Stimulated activated CD8-positive, alpha-beta memory T cell treated with anti-CD3 and anti-CD28 coated beads, Interleukin-4, amount 100 ng/mL, for 48 hours (primary cell): ENCODE measurements around the gene HSP90AB1.

Experiments
- DNase-seq: peaks from one replicate; pipeline ENCODE4 v3.0.0-alpha.2; 2020

Gene HSP90AB1

GRCh38 chr6:44255871-44256774 is 9.2 kb downstream of the HSP90AB1 start:
- peak; percentile 49 for DNase-seq

DNA sequence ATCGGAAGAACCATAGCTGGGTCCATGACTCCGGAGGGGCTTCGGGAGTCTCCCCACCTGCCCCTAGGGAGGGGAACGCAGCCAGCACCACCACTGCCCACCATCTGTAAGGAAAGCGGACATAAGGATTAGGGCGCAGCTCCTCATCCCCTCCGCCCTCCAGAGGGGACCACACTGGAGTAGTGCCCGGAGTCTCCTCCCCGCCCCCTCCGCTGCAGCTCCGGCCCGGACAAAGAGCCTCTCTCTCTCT is 9.8 kb downstream of the HSP90AB1 start:
- no peak for DNase-seq

GRCh38 chr6:44257025-44257752 is 10.3 kb downstream of the HSP90AB1 start, which contains the start of gene SLC35B2:
TSS of gene SLC35B2 (minus strand) at chr6:44257528. CDS start at chr6:44257410, 118 bp downstream.
- DNase-seq, result peak; percentile 76

DNA sequence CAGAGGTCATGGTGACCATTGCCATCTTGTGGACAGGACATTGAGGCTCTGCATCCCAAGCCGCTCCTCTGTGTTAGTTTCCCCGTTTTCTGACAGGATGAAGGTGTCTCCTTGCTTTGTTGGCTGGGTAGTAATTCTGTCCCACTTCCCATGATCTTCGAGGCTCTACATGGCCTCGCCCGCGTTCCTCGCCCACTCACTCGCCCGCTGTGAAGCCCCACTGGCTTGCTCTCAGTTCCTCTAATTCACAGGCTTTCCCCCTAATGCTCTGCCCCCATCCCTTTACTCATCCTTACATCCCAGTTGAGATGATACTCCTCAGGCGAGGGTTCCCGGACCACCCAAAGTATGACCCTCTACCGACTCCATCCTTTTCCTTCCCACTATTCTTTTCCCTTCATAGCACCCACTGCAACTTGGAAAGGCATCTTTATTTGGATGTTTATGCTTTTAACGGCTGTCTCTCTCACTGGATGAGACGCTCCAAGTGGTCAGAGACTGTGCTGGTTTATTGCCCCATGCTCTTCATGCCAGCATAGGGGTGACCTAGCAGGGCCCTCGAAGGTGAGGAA is 10.9 kb downstream of the HSP90AB1 start:
- no peak for DNase-seq

GRCh38 chr6:44258325-44258863 is 11.5 kb downstream of the HSP90AB1 start:
- DNase-seq, result no peak

- no peak for DNase-seq
Observed at GRCh38 chr6:44258921-44259320, 12.0 kb downstream of the HSP90AB1 start.

DNA sequence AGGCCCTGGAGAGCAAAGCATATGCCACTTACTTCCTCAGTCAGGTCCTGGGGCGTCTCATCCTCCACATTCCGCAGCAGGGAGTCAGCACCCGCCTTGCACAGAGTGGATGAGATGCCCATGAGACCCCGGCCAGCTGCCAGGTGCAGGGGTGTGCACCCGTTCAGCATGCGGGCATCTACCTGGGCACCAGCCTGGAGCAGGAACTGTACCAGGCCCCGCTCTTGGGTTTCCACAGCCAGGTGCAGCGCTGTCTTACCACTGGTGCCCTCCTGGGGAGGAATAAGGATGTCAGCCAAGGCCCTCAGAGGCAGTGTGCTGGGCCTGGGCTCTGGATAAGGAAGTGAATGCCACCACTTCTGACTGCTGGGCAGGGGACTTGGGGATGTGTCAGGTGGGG is 13.1 kb downstream of the HSP90AB1 start:
- DNase-seq, result no peak

GRCh38 chr6:44260451-44261297 is 13.8 kb downstream of the HSP90AB1 start:
- DNase-seq, result no peak

DNA sequence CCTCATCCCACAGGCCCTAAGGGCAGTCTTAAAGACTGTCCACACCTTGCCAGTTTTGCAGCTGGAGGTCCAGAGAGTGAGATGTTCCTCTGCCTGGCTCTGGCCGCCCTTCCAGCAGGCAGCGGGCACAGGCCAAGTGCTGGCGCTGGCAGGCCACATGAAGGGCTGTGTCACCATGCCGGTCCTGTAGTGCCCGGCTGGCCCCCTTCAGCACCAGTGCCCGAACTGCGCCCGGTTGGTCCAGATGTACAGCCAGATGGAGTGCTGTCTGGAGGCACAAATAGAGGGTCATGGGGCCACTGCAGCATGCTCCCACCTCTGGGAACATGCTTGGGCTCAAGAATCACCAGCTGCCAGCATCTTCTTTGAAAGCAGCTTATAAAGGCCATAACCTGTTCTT is 14.7 kb downstream of the HSP90AB1 start:
- no peak for DNase-seq

- DNase-seq, result no peak
Observed at GRCh38 chr6:44262467-44263353, 15.8 kb downstream of the HSP90AB1 start.

GRCh38 chr6:44263354-44264100 is 16.6 kb downstream of the HSP90AB1 start:
- DNase-seq, result peak; percentile 57

GRCh38 chr6:44264154-44265006 is 17.5 kb downstream of the HSP90AB1 start:
- DNase-seq, result peak; percentile 53

DNA sequence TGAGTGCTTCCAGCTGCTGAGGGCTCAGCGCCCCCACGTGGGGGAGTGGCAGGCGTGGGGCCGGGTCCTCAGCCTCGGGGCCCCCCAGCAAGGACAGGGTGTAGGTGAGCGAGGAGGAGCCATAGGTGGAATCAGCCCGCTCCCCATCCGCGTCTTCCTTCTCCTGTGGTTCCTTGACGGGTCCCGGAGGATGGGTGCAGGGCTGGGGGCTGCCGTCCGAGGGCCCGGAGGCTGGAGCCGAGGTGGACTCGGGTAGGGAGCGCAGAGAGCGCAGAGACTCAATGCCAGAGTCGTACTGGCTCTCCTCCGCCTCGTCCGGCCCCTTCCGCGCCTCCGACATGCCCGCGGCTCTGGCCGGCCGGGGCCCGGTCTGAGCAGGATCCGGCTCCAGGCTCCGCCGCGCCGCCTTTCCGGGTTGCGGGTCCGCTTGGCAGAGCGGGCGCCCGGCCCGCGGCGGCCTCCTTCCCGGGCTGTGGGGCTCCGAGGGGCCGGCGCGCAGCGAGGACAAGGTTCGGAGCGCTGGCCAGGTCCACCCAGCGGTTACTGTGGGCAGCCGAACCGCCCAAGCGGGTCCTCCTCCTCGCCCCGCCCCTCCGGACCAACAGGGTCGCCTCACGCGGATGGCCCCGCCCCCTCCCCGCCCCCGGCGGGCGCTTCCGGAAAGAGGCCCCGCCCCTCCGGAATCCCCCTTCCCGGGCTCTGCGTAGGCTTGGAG is 18.3 kb downstream of the HSP90AB1 start, which contains the start of gene NFKBIE:
Gene NFKBIE, minus strand, starts transcription at position 545 of the 715 bp plus-strand sequence. Its CDS starts 205 bp downstream, at position 340.
- peak; percentile 99 for DNase-seq

GRCh38 chr6:44265722-44266233 is 18.9 kb downstream of the HSP90AB1 start:
- DNase-seq, result no peak

DNA sequence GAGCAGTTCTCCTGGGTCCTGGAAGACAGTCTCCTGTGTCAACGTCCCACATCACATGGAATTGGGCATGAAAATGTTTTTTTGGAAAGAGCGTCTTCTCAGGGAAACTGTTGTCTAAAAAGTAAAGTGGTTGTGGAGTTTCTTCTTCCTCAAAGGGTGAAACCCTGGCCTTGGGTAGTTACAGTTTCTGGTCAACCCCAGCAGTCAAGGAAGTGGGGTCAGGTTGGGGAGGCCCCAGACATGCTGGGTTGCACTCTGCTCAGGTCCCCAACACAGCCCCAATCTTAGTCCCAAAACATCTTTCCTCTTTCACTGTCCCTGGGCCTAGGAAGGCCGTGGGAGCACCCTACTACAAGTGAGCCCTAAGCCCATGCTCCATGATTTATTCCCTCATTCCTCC is 19.4 kb downstream of the HSP90AB1 start:
- no peak for DNase-seq

DNA sequence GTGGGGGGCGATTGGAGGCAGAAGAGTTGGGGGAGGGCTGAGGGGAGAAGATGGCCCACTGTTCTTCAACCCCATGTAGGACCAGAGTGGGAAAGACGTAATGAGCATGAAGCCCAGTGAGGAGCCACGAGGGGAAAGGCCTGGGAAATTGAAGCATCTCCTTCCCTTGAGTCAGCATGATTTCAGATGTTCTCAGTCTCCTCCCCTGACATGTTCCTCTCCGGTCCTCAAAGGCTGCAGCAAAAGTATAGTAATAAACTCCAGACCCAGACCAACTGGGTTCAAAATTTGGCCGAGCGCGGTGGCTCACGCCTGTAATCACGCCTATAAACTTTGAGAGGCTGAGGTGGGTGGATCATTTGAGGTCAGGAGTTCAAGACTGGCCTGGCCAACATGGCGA is 20.4 kb downstream of the HSP90AB1 start:
- DNase-seq, result no peak

- peak; percentile 78 for DNase-seq
Observed at GRCh38 chr6:44268095-44268628, 21.3 kb downstream of the HSP90AB1 start.

DNA sequence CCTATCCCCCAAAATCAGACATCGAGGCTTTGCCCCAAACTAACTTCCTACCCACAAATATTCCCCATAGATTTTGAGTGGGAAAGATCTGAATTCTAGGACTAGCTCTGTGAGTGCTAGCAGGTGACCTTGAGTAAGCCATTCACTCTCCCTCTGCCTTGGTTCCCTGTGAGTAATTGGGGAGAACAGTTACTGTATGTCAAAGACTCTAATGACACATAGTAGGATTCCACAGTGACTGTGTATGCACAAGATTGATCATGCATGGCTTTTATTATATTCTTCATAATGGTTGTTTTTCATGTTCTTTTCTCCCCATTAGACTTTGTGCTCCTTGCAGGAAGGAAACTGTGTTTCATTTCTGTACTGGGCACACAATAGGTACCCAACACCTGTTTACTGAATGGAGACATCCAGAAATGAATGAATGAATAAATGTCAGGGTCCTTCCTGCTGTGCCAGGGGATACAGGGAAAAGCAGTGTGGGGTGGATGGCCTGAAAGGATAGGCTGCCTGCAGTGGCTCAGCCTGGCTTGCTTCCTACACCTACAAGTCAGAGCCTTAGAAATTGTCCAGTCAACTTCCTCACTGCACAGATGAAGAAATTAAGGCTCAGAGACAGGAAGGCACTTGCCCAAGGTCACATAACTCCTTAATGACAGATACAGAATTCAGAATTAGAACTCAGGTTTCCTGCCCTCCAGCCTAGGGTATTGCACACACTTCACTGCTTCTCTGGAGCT is 22.4 kb downstream of the HSP90AB1 start:
- no peak for DNase-seq
